Activated naive CD4-positive, alpha-beta T cell treated with Interleukin-2 at 50 U/mL for 16 hours (primary cell): ENCODE data around the gene CDHR4.
A peak's percentile ranks its signal among the peaks of the same experiment; 100 is the strongest.
"Not testable (repeated sequence)": the region's sequence is repeated elsewhere in the genome, so short reads cannot be mapped to it uniquely, and the experiment has no call there.

Source experiments
- DNase-seq: peaks from one replicate; pipeline ENCODE4 v3.0.0-alpha.2; 2020

Gene CDHR4, protein sequence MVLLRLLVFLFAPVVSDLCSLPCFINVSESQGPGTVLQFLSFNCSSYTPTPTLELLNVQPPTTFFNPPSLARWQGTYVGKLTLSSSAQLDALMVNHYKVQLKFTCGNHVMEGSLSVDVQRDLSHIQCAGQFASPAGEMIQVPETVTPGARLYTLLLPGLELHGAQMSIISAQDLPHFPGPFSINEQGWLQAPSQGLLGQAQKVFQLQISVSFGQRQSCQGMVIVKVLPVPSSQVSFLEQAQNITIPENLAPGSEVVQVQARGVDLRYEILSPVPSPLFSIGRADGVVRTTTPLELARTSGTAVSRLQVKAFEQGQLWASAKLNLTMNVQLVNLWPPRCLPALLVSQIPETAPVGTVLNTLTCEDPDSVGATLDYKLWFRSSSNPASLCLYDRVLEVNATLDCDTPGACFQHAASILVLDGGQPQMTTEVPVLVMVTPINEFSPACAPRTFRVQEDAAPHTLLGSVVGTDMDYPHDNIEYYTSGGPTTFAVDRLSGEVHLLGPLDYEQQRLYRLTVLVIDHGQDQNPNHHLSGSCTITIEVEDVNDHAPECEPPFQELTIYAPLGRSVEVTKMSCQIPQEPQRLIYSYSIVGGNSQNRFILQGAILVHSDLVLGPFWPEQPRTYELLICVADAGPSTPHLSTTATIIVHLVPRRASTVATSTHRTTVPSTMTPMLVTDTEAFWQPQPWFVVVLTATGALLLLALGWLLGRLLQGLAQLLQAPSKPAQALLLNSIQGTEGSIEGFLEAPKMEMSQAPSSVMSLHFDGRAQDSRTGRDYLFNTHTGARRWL

DNA sequence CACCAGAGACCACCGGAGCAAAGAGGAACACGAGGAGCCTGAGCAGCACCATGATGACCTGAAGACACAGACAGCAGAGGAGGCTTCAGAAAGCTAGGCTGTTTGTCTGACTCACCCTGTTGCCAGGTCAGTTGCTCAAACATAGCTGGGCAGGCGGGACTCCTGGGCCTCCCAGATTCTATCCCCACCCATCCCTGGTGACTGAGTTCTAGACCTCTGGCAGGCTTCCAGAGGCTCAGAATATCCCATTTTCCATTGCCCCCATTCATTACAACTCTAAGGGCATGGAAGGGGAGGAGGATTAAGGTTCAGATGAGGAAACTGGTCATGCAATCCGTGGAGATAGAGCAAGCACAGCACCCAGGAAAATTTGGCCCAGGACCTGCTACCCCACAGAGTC is at the start of gene CDHR4:
Gene CDHR4 (minus strand): TSS at position 113 of the 400 bp plus-strand sequence. CDS start 61 bp downstream, at position 52.
- no peak for DNase-seq

DNA sequence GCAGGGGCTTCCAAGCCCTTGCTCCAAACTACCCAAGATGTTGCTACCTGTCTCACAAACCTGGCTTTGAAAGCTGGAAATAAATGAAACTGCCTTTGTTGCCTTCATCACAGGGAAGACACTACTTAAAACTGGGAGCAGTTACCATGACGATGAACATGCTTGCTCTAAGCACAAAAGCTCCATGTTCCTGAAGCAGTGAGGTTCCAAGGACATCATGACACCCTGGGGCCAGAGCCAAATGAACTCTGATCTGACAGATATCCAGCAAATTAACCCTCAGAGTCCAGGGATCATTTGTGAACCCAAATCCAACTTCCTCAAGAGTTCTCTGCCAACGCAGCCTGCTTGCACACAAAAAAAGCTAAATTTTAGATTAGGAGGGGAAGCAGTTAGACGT is 46.0 kb upstream of the CDHR4 start:
- no peak for DNase-seq

DNA sequence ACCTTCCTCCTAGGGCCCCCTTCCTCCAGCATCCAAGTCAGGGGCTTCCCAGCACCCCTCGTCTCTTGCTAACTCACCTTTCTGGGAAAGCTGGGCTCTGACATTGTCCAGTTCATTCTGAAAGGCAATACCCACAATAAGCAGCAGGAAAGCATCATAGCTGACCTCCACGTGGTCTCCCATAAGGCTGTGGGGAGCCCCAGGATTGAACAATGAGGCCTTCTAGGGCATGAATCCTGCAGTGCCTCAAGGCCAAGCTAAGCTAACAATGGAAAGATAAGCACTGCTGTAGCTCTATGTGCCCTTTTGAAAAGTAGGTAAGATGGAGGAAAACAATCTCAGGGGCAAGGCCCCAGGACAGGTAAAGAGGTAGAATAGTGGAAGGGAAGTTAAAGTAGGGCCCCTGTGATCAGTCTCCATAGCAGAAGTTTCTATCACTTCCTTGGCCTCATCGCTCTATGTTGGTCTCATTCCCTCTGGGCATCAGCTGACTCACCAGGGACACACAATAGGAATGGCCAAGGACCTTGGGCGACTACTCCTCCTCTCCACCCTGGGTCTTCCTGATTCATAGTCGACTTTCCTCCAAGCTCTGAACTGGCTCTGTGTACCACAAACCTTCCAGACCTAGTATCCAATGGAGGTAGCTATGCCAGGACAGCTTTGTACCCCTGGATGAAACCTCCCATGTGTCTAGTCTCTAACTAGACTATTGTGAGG is 45.0 kb upstream of the CDHR4 start:
- DNase-seq = no peak

DNA sequence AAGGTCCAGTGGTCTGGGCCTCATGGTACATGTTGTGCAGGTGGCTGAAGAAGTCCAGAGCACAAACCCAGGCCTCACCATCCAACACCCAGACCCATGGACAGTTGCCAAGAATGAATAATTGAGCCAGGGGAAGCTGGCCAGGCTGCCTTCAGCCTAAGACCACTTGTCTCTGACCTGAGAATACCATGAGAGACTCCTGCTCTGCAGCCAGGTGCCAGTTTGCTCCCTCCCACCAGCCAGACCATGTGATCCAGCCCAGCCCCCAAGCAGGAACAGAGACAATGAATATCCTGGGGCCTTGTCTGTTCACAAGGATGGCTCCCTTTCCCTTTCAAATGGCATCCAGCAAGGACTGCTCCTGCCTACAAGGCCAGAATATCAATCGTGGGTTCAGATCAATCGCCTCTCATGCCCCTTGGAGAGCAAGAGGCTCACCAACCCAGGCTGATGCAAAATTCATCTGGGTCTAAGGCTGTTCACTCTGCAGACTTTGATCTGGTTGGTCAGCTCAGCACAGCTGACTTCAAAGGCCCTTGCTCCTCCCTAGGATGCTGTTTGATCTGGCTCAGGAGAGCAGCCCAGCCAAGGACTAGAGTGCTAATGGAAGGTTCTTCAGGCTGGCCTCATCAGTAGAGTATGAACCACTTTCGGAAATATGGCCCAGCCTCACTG is 43.3 kb upstream of the CDHR4 start:
- DNase-seq = no peak

DNA sequence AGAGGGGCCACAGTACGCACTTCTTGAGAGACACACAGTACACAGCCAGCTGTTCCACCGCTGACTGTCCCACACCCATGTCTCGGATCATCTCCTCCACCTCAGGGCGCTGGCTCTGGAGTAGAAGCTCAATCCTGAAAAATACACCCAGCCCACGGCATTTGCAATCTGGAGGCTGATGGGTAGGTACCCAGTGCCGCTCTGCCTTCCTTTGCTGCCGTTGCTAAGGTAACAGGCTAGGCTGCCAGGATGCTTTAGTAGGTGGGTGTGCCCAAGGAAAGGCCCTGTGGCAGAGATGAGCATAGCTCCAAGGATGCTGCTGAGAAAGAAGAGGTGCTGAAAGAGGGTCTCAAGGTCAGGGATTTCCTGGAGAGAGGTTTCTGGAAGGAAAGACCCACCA is 42.1 kb upstream of the CDHR4 start:
- DNase-seq = no peak

DNA sequence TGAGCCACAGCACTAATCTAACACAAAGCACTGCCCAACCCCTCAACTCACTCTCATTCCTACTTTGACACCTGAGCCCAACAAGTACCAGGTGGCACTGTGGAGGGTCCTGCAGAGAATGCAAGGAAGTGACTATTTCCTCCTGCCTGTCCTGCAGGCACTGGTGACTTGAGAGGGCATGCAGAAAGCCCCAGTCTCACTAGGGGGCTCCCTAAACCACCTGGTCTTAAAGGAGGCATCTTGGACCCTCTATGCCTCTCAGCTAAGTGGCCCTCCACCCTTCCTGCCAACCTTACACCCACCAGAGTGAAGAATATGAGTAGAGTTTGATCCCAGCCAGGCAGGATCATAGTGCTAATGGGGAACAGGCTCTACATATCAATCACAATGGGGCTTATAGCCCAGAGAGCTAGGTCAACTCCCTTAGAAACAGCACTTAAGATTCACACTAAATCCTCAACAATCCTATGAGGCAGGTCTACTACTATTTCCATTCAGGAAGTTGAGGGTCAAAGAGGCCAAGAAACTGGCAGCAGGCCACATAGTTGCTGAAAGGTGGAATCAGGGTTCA is 41.5 kb upstream of the CDHR4 start:
- DNase-seq = no peak

DNA sequence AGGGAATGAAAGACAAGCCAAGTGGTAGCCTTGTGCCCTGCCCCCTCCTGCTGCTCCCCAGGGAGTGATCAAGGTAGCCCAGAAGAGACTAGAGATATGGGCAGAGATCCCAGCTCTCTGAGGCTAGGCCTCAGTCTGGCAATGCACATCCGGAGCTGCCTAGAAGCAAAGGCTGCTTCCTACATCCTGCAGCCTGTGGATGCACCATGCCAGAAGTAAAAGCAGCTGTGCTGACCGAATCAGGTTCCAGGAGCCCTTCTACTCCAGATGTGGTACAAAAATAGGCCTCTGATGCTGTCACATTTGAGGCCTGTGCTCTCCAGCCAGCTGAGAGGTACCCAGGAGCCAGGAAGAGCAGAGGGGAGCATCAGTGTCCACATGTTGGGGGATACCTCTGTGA is 40.7 kb upstream of the CDHR4 start:
- DNase-seq = no peak

DNA sequence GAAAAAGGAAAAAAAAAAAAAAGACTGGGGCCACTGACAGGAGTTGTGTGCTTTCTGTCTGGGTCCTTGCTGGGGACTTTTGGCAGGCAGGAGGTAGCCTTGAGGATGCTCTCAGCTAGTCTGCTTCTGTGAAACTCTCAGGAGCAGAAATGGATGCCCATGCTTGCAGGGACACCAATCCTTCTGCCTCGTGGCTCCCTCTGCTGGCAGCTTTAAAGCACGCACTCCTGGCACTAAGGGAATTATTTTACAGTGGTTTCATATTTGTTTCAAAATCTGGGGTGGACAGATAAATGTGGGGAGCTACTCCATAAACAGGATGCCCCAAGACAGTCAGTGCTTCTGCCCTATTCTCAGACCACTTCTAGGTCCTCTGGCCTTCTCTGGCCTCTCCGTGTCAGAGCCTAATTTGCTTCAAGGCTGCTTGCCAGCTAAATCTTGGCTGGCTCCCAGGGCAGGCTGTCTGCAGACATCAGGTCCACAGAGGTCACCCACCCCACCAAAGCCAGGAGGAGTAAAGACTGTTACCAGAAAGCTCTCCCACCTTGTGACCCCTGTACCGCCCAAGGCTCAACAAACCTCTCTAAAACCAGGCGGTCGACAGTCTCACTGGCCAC is 39.6 kb upstream of the CDHR4 start:
- peak; percentile 80 for DNase-seq

DNA sequence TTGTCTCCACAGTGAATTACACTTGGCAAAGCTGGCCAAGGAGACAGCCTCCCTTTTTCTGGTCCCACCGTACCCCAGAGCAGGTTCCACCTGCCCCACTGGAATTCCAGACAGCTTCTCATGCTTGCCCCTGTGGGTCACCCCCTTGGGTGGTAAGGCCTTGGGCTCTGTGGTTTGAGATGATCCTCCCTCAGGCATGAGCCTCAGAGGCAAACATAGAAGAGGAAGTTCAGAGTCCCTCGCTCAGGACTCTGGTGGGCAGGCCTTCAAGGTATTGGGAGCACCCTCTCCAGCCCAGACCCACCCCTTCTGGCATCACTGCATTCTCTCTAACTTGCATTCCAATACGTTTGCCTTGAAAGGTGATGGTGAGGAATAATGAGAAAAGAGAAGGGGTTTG is 31.7 kb upstream of the CDHR4 start:
- DNase-seq = no peak

DNA sequence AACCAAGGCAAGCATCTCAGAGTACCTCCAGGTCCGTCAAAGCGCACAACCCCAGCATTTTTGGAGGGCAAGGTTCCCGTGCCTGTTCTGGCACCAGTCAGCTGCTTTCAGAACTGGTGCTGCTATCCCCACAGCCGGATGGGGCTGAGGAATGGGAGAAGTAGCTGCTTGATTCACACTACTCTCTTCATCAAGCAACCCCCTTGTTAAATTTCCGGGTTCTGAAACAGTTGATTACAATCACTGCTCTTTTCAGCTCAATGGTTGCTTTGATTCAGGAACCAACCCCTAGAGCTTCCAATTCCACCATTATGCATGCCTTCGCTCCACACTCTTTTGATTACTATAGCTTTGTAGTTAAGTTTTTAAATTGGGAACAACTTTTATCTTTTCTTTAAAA is 26.3 kb upstream of the CDHR4 start:
- no peak for DNase-seq

DNA sequence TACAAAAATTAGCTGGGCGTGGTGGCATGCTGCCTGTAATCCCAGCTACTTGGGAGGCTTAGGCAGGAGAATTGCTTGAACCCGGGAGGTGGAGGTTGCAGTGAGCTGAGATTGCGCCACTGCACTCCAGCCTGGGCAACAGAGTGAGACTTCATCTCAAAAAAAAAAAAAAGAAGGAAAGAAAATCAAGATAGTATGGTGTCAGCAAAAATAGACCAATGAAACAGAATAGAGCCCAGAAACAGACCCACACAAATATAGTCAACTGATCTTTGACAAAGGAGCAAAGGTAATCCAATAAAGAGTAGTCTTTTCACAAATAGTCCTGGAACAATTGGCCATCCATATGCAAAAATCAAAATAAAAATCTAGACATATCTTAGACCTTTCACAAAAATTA is 23.5 kb upstream of the CDHR4 start:
- DNase-seq = not testable (repeated sequence)

DNA sequence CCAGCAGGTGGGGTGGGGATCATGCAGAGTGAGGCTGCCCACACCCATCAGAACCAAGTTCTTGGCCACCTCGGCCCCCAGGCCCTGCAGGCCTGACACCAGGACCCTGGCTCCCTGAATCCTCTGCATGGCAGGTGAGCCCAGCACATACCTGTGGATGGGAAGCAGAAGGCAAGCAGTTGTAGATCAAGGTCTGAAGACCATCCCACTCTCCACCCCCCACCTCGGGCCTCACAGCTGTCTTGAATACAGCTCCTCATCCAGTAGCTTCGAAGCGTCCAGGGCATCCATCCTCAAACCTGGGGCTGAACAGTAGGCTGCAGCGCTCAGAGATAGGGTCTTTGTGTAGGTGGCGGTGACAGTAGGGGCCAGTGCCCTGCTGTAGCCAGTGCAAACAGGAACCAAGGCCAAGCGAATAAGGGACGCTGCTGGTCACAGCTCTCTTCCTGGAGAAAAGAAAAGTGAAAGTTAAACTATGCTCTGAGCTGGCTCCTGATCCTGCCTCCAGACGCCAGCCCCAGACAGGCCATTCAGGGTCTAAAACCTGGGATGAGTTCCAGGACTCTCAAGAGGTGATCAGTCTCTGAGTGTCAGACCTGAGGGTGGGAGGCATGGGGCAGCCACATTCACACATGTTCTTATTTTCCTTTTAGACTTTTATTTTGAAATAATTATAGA is 14.0 kb upstream of the CDHR4 start, which contains the start of gene UBA7:
Gene UBA7 (minus strand): TSS at position 457 of the 678 bp plus-strand sequence. CDS start 166 bp downstream, at position 291.
- DNase-seq = peak; percentile 29

DNA sequence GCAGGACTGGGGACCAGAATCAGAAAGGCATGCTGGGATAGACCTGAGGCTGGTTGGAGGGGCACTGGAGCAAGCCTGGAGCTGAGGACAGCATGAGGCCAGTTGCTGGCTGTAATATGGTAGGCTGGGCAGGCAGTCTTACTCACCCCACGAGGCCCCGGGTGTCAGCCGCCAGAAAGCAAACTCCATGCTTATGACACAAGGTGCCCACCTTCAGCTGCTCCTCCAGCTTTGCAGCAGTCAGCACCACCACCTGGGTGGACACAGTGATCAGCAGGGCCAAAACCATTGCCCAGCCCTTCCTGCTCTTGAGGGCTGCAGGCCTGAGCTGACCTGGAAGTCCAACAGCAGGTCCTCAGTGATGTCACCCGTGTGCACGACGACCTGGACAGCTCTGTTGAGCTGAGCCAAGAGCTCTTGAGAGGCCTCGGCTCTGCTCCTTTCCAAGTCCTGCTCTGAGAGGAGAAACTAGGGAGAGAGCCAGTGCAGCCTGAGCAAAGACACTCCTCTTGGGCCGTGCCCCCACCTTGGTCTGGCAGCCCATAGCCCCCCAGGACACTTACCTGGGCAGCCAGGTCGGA is 13.3 kb upstream of the CDHR4 start:
- no peak for DNase-seq

DNA sequence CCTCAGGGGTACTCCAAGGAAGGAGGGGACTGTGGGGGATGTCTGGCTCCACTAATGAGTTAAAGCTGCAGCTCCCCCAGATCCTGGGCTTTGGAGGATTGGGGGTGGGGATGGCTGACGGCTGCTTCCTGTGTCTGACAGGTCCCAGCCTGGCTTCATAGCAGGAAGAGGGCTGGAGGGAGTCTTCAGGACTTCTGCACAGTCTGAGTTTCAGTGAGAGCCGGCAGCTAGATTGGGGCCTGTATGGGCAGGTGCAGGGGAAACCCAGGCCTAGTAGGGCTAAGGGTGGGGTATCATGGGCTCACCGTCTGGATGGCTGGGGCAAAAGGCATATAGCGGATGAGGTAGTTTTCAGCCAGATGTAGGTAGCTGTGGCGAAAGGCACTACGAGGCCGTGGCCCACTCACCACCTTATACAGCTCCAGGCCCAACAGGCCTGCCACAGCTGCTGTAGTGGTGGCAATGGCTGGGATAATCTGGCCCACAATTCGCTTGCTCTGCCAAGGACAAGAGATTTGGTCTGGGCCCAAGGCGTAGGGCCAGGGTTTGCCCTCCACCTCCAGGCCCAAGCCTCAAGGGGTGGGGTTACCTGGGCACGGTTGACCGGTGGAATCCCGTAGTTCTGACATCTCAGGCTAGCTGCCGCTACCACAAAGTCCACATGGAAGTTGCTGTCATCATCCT is 7.9 kb upstream of the CDHR4 start:
- DNase-seq = no peak

DNA sequence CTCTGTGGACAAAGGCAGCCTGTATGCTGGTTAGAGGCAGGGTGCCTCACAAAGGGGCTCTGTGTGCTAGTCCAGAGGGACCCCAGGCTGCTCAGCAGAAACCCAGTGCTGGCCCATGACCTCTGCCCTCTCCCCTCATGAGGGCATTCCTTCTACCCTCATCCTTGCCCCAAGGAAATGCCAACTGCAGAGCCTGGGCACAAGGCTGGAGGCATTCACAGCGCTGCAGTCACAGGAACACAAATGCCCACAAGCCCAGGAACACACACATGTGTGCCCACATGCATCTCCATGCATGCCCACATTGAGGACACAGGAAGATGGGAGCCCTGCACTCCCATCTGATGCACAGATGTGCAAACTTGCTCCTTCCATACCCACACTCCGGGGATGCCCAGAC is 7.2 kb upstream of the CDHR4 start:
- no peak for DNase-seq

DNA sequence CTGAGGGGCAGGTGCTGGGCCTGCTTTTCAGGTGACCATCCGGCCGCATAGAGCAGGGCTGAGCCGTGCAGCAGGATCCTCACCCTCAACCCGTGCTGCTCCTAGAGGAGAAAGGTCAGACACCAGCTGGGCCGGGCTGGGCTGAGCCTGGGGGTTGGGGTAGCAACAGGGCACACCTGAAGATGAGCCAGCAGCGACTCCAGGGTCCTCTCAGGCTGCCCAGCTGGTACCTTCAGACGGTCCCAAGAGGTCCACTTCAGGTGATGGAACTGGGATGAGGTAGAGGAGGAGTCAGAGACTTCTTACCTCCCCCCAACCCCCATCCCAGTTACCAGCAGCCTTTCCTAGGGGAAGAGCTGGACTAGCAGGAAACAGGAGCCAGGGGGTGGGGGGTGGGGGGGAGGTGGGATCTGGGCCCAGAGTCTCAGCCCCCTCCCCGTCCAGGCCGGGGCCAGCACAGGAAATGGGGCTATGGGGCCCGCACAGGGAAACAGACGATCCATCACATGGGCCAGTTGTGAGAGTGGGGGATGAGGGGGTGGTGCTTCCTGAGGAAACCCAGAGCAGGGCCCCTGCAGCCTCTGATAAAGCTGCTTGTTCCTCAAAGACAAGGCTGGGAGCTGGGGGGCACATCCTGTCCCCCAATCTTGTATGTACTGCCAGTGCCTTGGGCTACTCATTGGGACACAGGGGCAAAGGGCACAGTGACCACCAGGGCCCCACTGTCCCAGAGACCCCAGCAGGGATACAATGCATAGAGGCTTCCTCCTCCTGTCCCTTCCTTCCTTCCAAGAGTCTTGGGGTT is 6.4 kb upstream of the CDHR4 start:
- DNase-seq = no peak

DNA sequence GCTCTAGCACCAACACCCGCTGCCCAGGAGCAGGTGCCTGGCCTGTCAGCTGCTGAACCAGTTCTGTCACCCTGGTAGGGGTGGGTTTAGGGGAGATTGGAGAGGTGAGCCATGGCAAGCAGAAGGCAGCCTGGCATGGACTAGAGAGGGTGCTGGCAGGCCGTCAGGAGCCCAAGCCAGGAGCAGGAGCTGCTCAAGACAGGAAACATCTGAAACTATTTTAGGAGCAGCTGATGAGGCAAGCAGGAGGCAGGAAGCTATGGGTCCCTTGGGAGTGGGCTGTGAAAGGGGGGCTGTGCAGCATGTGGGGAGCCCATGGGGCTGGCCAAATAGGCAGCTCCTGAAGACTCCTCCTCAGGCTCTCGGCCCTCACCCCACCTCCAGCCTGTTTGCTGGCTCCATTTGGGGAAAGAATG is 5.7 kb upstream of the CDHR4 start:
- DNase-seq = no peak

DNA sequence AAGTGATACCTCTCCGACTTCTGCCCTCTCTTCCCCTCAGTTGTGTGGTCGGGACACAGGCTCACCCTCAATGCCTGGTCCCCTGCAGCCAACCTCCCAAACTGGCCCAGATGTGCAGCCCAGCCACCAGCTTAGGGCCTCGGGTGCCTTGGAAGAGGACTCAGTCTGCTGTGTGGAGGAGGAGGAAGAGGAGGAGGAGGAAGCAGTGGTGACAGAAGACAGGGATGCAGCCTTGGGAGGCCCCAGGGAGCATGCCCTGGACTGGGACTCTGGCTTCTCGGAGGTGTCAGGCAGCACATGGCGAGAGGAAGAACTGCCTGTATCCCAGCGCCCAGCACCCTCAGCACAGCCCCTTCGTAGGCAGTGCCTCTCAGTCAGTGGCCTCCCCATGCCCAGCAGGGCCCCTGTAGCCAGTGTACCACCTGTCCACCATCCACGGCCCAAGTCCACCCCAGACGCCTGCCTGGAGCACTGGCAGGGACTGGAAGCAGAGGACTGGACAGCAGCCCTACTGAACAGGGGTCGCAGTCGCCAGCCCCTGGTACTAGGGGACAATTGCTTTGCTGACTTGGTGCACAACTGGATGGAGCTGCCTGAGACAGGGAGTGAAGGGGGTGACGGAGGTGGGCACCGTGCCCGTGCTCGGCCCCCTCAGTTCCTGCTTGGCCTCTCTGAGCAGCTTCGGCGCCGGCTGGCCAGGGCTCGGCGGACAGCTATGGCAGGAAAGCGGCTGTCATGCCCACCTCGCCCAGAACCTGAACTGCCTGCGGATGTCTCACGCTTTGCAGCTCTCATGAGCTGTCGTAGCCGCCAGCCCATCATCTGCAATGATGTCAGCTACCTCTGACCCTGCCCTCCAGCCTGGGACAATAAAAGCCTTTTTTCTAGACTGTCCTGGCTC is 4.7 kb upstream of the CDHR4 start:
- no peak for DNase-seq
